ENCODE data around the gene MACROD2. TPM values are rescaled to one million over a fixed set of nuclear protein-coding genes. Genes with fewer than 3 reads are reported as not detected.
"Not testable (repeated sequence)": the region's sequence is repeated elsewhere in the genome, so short reads cannot be mapped to it uniquely, and the experiment has no call there.

The MACROD2 gene
- polyA plus RNA-seq, 4 donors = 1.00 to 4.8 (median 1.4) TPM

GRCh38 chr20:15976047-15976736 lies 1980.9 kb downstream of the MACROD2 start:
- Histone ChIP-seq H3K27me3 (ENCODE audit: control insufficient read depth in 3 of 3, insufficient read depth in 3 of 3, low read length in 3 of 3) (no peaks in the 10 kb centered on the region), H3K27ac (ENCODE audit: low read depth in 1 of 3, low read length in 2 of 3) (no peak overlapping the region), H3K4me3 (ENCODE audit: low read depth in 1 of 3, low read length in 3 of 3) (no peak overlapping the region), H3K36me3 (ENCODE audit: control insufficient read depth in 3 of 3, insufficient read depth in 2 of 3, low read depth in 1 of 3, low read length in 3 of 3) (no peaks in the 10 kb centered on the region), H3K4me1 (ENCODE audit: control insufficient read depth in 3 of 3, insufficient read depth in 2 of 3, low read depth in 1 of 3, low read length in 2 of 3) (no peaks in the 10 kb centered on the region), H3K9me3 (ENCODE audit: control insufficient read depth in 2 of 2, insufficient read depth in 1 of 2, low read depth in 1 of 2, low read length in 1 of 2) (no peaks in the 10 kb centered on the region)
- no peak for FAIRE-seq
- no peak for DNase-seq
- 54 to 56% (median 56%) methylated on average over 5 of the region's 5 CpGs for WGBS, 3 donors

DNA sequence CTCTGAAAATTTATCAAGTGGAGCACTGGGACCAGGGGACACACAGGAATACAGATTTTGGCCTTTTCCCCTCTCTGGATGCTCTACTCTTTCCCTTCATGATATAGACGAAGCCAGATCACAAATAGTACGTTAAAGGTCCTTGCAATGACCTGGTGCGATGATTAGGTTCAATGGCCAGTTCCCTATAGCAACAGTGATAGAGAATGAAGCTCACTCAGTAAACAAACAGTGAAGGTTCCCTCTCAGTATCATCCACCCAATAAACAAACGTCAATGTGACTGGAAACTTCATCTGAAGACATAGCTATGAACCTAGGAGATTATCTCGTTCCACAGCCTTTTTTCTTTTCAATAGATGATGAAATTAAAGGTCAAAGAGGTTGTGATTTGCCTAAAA lies 1981.7 kb downstream of the MACROD2 start:
- H3K27me3 ChIP-seq (ENCODE audit: control insufficient read depth in 3 of 3, insufficient read depth in 3 of 3, low read length in 3 of 3) = no peaks in the 10 kb centered on the region
- 45 to 72% (median 63%) methylated on average over 5 of the region's 5 CpGs for WGBS, 3 donors
- no peak for FAIRE-seq
- H3K4me3 ChIP-seq (ENCODE audit: low read depth in 1 of 3, low read length in 3 of 3) = no peak overlapping the region
- H3K4me1 ChIP-seq (ENCODE audit: control insufficient read depth in 3 of 3, insufficient read depth in 2 of 3, low read depth in 1 of 3, low read length in 2 of 3) = no peaks in the 10 kb centered on the region
- no peaks in the 10 kb centered on the region for H3K36me3 ChIP-seq (ENCODE audit: control insufficient read depth in 3 of 3, insufficient read depth in 2 of 3, low read depth in 1 of 3, low read length in 3 of 3)
- no peak for DNase-seq
- no peak overlapping the region for H3K27ac ChIP-seq (ENCODE audit: low read depth in 1 of 3, low read length in 2 of 3)
- H3K9me3 ChIP-seq (ENCODE audit: control insufficient read depth in 2 of 2, insufficient read depth in 1 of 2, low read depth in 1 of 2, low read length in 1 of 2) = no peaks in the 10 kb centered on the region

DNA sequence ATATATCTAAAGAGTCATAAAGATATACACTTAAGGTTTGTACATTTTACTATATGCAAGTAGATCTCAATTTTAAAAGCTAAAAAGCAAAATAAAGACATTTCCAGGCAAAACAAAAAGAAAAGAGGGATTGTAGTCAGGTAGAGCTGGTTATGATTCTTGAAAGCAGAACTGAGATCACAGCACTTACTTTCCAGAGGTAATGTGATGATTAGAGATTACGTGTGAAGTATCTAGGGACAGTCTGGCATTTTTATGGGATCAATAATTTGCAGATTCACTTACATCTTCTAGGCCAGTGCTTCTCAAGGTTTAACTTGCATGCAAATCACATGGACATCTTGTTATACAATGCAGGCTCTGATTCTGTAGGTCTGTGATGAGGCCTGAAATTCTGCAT lies 1982.4 kb downstream of the MACROD2 start:
- Histone ChIP-seq H3K4me3 (ENCODE audit: low read depth in 1 of 3, low read length in 3 of 3) (no peak overlapping the region), H3K36me3 (ENCODE audit: control insufficient read depth in 3 of 3, insufficient read depth in 2 of 3, low read depth in 1 of 3, low read length in 3 of 3) (no peaks in the 10 kb centered on the region), H3K4me1 (ENCODE audit: control insufficient read depth in 3 of 3, insufficient read depth in 2 of 3, low read depth in 1 of 3, low read length in 2 of 3) (no peaks in the 10 kb centered on the region), H3K9me3 (ENCODE audit: control insufficient read depth in 2 of 2, insufficient read depth in 1 of 2, low read depth in 1 of 2, low read length in 1 of 2) (no peaks in the 10 kb centered on the region), H3K27ac (ENCODE audit: low read depth in 1 of 3, low read length in 2 of 3) (no peak overlapping the region), H3K27me3 (ENCODE audit: control insufficient read depth in 3 of 3, insufficient read depth in 3 of 3, low read length in 3 of 3) (no peaks in the 10 kb centered on the region)
- 80 to 86% (median 82%) methylated on average over 1 of the region's 1 CpG for WGBS, 3 donors
- DNase-seq (no peak), FAIRE-seq (no peak)

GRCh38 chr20:15985494-15986368 lies 1990.4 kb downstream of the MACROD2 start:
- peak overlapping the region in 1 of 3 donors; percentile 16 for H3K27ac ChIP-seq (ENCODE audit: low read depth in 1 of 3, low read length in 2 of 3)
- H3K4me3 ChIP-seq (ENCODE audit: low read depth in 1 of 3, low read length in 3 of 3); H3K36me3 ChIP-seq (ENCODE audit: control insufficient read depth in 3 of 3, insufficient read depth in 2 of 3, low read depth in 1 of 3, low read length in 3 of 3); H3K27me3 ChIP-seq (ENCODE audit: control insufficient read depth in 3 of 3, insufficient read depth in 3 of 3, low read length in 3 of 3); DNase-seq; H3K9me3 ChIP-seq (ENCODE audit: control insufficient read depth in 2 of 2, insufficient read depth in 1 of 2, low read depth in 1 of 2, low read length in 1 of 2); H3K4me1 ChIP-seq (ENCODE audit: control insufficient read depth in 3 of 3, insufficient read depth in 2 of 3, low read depth in 1 of 3, low read length in 2 of 3); FAIRE-seq: not testable (repeated sequence)
- WGBS, 3 donors = 84 to 90% (median 85%) methylated on average over 26 of the region's 26 CpGs

- Histone ChIP-seq H3K4me1 (ENCODE audit: control insufficient read depth in 3 of 3, insufficient read depth in 2 of 3, low read depth in 1 of 3, low read length in 2 of 3) (no peaks in the 10 kb centered on the region), H3K27ac (ENCODE audit: low read depth in 1 of 3, low read length in 2 of 3) (no peak overlapping the region), H3K4me3 (ENCODE audit: low read depth in 1 of 3, low read length in 3 of 3) (no peak overlapping the region), H3K27me3 (ENCODE audit: control insufficient read depth in 3 of 3, insufficient read depth in 3 of 3, low read length in 3 of 3) (no peaks in the 10 kb centered on the region), H3K36me3 (ENCODE audit: control insufficient read depth in 3 of 3, insufficient read depth in 2 of 3, low read depth in 1 of 3, low read length in 3 of 3) (no peaks in the 10 kb centered on the region), H3K9me3 (ENCODE audit: control insufficient read depth in 2 of 2, insufficient read depth in 1 of 2, low read depth in 1 of 2, low read length in 1 of 2) (no peaks in the 10 kb centered on the region)
- FAIRE-seq (no peak), DNase-seq (no peak)
- 92 to 96% (median 93%) methylated on average over 3 of the region's 3 CpGs for WGBS, 3 donors
Observed at GRCh38 chr20:15986690-15987089, 1991.4 kb downstream of the MACROD2 start.

- Histone ChIP-seq H3K9me3 (ENCODE audit: control insufficient read depth in 2 of 2, insufficient read depth in 1 of 2, low read depth in 1 of 2, low read length in 1 of 2) (no peaks in the 10 kb centered on the region), H3K36me3 (ENCODE audit: control insufficient read depth in 3 of 3, insufficient read depth in 2 of 3, low read depth in 1 of 3, low read length in 3 of 3) (no peaks in the 10 kb centered on the region), H3K27ac (ENCODE audit: low read depth in 1 of 3, low read length in 2 of 3) (no peak overlapping the region), H3K4me1 (ENCODE audit: control insufficient read depth in 3 of 3, insufficient read depth in 2 of 3, low read depth in 1 of 3, low read length in 2 of 3) (no peaks in the 10 kb centered on the region), H3K4me3 (ENCODE audit: low read depth in 1 of 3, low read length in 3 of 3) (no peak overlapping the region), H3K27me3 (ENCODE audit: control insufficient read depth in 3 of 3, insufficient read depth in 3 of 3, low read length in 3 of 3) (no peaks in the 10 kb centered on the region)
- no peak for DNase-seq
- no peak for FAIRE-seq
Observed at GRCh38 chr20:15991279-15991678, 1996.0 kb downstream of the MACROD2 start.

GRCh38 chr20:15992564-15992963 lies 1997.2 kb downstream of the MACROD2 start:
- 54 to 67% (median 55%) methylated on average over 4 of the region's 4 CpGs for WGBS, 3 donors
- Histone ChIP-seq H3K36me3 (ENCODE audit: control insufficient read depth in 3 of 3, insufficient read depth in 2 of 3, low read depth in 1 of 3, low read length in 3 of 3) (no peaks in the 10 kb centered on the region), H3K27me3 (ENCODE audit: control insufficient read depth in 3 of 3, insufficient read depth in 3 of 3, low read length in 3 of 3) (no peaks in the 10 kb centered on the region), H3K27ac (ENCODE audit: low read depth in 1 of 3, low read length in 2 of 3) (no peak overlapping the region), H3K4me1 (ENCODE audit: control insufficient read depth in 3 of 3, insufficient read depth in 2 of 3, low read depth in 1 of 3, low read length in 2 of 3) (no peaks in the 10 kb centered on the region), H3K4me3 (ENCODE audit: low read depth in 1 of 3, low read length in 3 of 3) (no peak overlapping the region), H3K9me3 (ENCODE audit: control insufficient read depth in 2 of 2, insufficient read depth in 1 of 2, low read depth in 1 of 2, low read length in 1 of 2) (no peaks in the 10 kb centered on the region)
- DNase-seq (no peak), FAIRE-seq (no peak)

DNA sequence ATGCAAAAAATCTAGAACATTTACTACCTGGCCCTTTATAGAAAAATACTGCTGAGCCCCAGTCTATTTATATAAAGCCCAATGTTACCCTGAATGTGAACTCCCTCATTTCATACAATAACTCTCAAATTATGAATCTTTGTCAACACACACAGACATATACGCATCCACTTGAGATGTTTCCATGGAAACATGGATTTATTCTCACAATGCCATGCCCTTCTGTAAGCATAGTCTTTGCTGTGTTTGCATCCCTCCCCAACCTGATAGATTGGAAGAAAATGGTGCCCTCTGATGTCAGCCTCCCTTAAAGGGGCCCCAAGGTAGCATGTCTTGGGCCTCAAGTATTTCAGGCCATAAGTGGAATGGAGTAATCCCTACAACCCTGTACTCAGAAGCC lies 2004.8 kb downstream of the MACROD2 start:
- no peak overlapping the region for H3K4me3 ChIP-seq (ENCODE audit: low read depth in 1 of 3, low read length in 3 of 3)
- no peak overlapping the region for H3K27ac ChIP-seq (ENCODE audit: low read depth in 1 of 3, low read length in 2 of 3)
- 55 to 92% (median 87%) methylated on average over 1 of the region's 1 CpG for WGBS, 3 donors
- DNase-seq (no peak), FAIRE-seq (no peak)
- H3K9me3 ChIP-seq (ENCODE audit: control insufficient read depth in 2 of 2, insufficient read depth in 1 of 2, low read depth in 1 of 2, low read length in 1 of 2) = no peaks in the 10 kb centered on the region
- H3K36me3 ChIP-seq (ENCODE audit: control insufficient read depth in 3 of 3, insufficient read depth in 2 of 3, low read depth in 1 of 3, low read length in 3 of 3) = no peaks in the 10 kb centered on the region
- H3K4me1 ChIP-seq (ENCODE audit: control insufficient read depth in 3 of 3, insufficient read depth in 2 of 3, low read depth in 1 of 3, low read length in 2 of 3) = no peaks in the 10 kb centered on the region
- no peaks in the 10 kb centered on the region for H3K27me3 ChIP-seq (ENCODE audit: control insufficient read depth in 3 of 3, insufficient read depth in 3 of 3, low read length in 3 of 3)
